ENCODE measurements around the gene G2E3.

DNA sequence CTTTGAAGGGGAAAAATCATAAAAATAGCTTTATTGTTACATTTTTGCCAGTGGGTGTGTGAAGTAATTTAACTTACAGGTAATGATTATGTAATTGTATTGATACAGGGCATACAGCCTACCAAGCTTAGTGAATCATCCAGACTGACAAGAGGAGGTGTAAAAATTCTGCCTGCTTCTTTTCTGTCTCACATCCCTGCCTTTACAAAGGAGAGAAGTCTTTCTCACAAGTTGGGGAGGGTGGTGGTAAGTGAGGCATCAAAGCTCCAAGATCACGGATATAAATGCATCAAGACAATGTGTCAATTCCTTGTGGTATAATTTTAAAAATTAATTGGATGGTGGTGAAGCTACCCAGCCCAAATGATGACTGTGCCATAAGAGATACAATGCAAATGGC lies 39.0 kb upstream of the G2E3 start:
- TF ChIP-seq, protein P1, sequence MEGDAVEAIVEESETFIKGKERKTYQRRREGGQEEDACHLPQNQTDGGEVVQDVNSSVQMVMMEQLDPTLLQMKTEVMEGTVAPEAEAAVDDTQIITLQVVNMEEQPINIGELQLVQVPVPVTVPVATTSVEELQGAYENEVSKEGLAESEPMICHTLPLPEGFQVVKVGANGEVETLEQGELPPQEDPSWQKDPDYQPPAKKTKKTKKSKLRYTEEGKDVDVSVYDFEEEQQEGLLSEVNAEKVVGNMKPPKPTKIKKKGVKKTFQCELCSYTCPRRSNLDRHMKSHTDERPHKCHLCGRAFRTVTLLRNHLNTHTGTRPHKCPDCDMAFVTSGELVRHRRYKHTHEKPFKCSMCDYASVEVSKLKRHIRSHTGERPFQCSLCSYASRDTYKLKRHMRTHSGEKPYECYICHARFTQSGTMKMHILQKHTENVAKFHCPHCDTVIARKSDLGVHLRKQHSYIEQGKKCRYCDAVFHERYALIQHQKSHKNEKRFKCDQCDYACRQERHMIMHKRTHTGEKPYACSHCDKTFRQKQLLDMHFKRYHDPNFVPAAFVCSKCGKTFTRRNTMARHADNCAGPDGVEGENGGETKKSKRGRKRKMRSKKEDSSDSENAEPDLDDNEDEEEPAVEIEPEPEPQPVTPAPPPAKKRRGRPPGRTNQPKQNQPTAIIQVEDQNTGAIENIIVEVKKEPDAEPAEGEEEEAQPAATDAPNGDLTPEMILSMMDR (IDR thresholded peaks at IDR 0.05; ENCODE audit: low read depth, low read length) = no peak
- no peak for TF ChIP-seq MYC (IDR thresholded peaks at IDR 0.05; ENCODE audit: low read depth, low read length)
- no peak for TF ChIP-seq POLR2A (IDR thresholded peaks at IDR 0.05; ENCODE audit: extremely low read depth, insufficient read length)
- TF ChIP-seq, protein P2, sequence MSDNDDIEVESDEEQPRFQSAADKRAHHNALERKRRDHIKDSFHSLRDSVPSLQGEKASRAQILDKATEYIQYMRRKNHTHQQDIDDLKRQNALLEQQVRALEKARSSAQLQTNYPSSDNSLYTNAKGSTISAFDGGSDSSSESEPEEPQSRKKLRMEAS (IDR thresholded peaks at IDR 0.05; ENCODE audit: low read depth, low read length) = no peak
